MCF 10A (cell line): Measurements from ENCODE around the gene SHLD1. TPM values are rescaled to one million over a fixed set of nuclear protein-coding genes. Genes with fewer than 3 reads are reported as not detected.

Experiments
- BruUV-seq: library from RNA; stranded (reverse); fragments of 400-500 nt; replicated peaks from 2 replicates; lab custom pipeline; 2021; lab: Mats Ljungman, UMichigan
- CTCF ChIA-PET: fragments of 300-600 bp; sonication (Branson Sonifier 250); formaldehyde crosslinking; extraction: SDS; loops from one replicate; lab custom pipeline; 2021; ENCODE audit warnings: antibody characterized with exemption, inconsistent platforms; lab: Yijun Ruan, JAX
- POLR2A ChIA-PET: fragments of 300-600, 350-650 bp; sonication (Branson Sonifier 250); formaldehyde crosslinking; extraction: SDS; loops from one replicate; lab custom pipeline; 2020; ENCODE audit warnings: antibody characterized with exemption, inconsistent platforms; lab: Yijun Ruan, JAX
- DNase-seq: peaks from one replicate; pipeline ENCODE4 v3.0.0-alpha.2; 2018; ENCODE audit not compliant: unreplicated experiment
- H3K27ac Mint-ChIP-seq: one replicate; pipeline ENCODE4 v1.8.0; 2022; ENCODE audit warnings: mild to moderate bottlenecking, low read depth, mixed read lengths; ENCODE audit not compliant: unreplicated experiment
- H3K27me3 Mint-ChIP-seq: one replicate; pipeline ENCODE4 v1.8.0; 2022; ENCODE audit warnings: mixed read lengths; ENCODE audit not compliant: insufficient read depth, unreplicated experiment
- H3K36me3 Mint-ChIP-seq: one replicate; pipeline ENCODE4 v1.8.0; 2022; ENCODE audit warnings: mild to moderate bottlenecking, moderate library complexity, mixed read lengths; ENCODE audit not compliant: insufficient read depth, unreplicated experiment
- H3K4me1 Mint-ChIP-seq: one replicate; pipeline ENCODE4 v1.8.0; 2022; ENCODE audit warnings: mixed read lengths; ENCODE audit not compliant: insufficient read depth, unreplicated experiment
- H3K4me3 Mint-ChIP-seq: one replicate; pipeline ENCODE4 v1.8.0; 2022; ENCODE audit warnings: mild to moderate bottlenecking, moderate library complexity, mixed read lengths; ENCODE audit not compliant: unreplicated experiment
- H3K9me3 Mint-ChIP-seq: one replicate; pipeline ENCODE4 v1.8.0; 2022; ENCODE audit warnings: mixed read lengths; ENCODE audit not compliant: unreplicated experiment
- intact Hi-C: fragments of 100-400 bp; cut with micrococcal nuclease; formaldehyde crosslinking; loops from 2 replicates; pipeline ENCODE4 v1.14.1; 2022
- total RNA-seq: library from RNA; stranded (reverse); gene quantifications from 2 replicates; pipeline ENCODE4 v1.2.3, GENCODE V29; 2022
- TF ChIP-seq, protein P1 (sequence below): fragments of 200-600 bp; IDR thresholded peaks from one replicate; pipeline ENCODE4 v1.8.0; 2022; ENCODE audit warnings: antibody characterized with exemption, mild to moderate bottlenecking; ENCODE audit not compliant: unreplicated experiment

Gene SHLD1
- total RNA-seq, 1 experiment from 2014 or later: 2.3 TPM

DNA sequence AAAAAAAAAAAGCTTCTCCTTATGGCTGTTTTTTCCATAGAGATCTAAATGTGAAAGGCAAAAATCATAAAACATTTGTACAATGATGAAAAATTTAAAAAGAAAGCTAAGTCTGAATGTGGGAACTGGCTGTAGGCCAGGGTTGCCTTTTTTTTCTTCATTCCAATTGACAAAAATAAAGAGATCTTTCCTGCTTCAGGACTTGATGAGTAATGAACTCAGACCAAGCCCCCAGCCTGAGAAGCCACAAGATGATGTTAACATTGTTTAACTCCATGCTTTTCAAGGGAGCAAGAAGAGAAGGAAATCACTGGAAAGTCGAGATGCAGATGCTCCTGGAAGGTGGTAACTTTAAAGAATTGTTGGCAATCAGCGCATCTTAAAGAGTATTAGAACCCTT lies 158.8 kb downstream of the SHLD1 start:
- Mint-ChIP-seq H3K4me1 (peaks cover 19% of the 10 kb centered on the region), H3K36me3 (no peaks in the 10 kb centered on the region), H3K27ac (no peak overlapping the region), H3K9me3 (no peaks in the 10 kb centered on the region), H3K27me3 (peaks cover 38% of the 10 kb centered on the region), H3K4me3 (no peak overlapping the region)
- POLR2A ChIA-PET: no interaction called here
- TF ChIP-seq, protein P1, sequence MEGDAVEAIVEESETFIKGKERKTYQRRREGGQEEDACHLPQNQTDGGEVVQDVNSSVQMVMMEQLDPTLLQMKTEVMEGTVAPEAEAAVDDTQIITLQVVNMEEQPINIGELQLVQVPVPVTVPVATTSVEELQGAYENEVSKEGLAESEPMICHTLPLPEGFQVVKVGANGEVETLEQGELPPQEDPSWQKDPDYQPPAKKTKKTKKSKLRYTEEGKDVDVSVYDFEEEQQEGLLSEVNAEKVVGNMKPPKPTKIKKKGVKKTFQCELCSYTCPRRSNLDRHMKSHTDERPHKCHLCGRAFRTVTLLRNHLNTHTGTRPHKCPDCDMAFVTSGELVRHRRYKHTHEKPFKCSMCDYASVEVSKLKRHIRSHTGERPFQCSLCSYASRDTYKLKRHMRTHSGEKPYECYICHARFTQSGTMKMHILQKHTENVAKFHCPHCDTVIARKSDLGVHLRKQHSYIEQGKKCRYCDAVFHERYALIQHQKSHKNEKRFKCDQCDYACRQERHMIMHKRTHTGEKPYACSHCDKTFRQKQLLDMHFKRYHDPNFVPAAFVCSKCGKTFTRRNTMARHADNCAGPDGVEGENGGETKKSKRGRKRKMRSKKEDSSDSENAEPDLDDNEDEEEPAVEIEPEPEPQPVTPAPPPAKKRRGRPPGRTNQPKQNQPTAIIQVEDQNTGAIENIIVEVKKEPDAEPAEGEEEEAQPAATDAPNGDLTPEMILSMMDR: no peak
- no TSS peak for BruUV-seq
- DNase-seq: no peak
- intact Hi-C loops: no loop called here
- CTCF ChIA-PET: interaction anchor here (0.8 to 0.9 kb wide), 2 partner anchors 11 to 124 kb away, joined by 4 to 6 read pairs; no protein-coding TSS in a partner anchor

DNA sequence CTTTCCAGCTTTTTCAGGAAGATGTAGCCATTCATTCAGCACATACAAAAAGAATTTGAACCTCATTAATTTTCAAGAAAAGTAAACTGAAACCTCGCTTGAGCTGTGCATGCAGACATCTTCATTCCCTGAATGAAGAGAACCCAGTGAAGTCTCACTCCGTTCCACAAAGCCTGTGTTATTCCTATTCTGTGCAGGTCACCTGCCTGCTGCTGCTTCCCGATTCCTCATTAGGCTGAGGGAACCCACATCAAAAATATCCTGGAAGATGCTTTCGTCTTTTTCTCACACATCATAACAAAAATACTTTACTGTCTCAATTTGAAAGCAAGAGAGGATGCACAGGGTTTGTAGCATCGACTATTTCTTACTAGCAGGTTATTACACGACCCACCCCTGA lies 160.0 kb downstream of the SHLD1 start:
- BruUV-seq: no TSS peak
- POLR2A ChIA-PET: interaction anchor here (0.7 to 1.0 kb wide), 2 partner anchors 9 kb away, joined by 3 read pairs; no protein-coding TSS in a partner anchor
- CTCF ChIA-PET: interaction anchor here (0.7 to 0.8 kb wide), 2 partner anchors 78 to 1271 kb away, joined by 3 to 4 read pairs; no protein-coding TSS in a partner anchor
- intact Hi-C loops: no loop called here
- peaks cover 19% of the 10 kb centered on the region for H3K4me1 Mint-ChIP-seq
- no peak overlapping the region for H3K27ac Mint-ChIP-seq
- TF ChIP-seq, protein P1: no peak
- H3K36me3 Mint-ChIP-seq: no peaks in the 10 kb centered on the region
- DNase-seq: no peak
- H3K27me3 Mint-ChIP-seq: peaks cover 38% of the 10 kb centered on the region
- no peaks in the 10 kb centered on the region for H3K9me3 Mint-ChIP-seq
- no peak overlapping the region for H3K4me3 Mint-ChIP-seq

DNA sequence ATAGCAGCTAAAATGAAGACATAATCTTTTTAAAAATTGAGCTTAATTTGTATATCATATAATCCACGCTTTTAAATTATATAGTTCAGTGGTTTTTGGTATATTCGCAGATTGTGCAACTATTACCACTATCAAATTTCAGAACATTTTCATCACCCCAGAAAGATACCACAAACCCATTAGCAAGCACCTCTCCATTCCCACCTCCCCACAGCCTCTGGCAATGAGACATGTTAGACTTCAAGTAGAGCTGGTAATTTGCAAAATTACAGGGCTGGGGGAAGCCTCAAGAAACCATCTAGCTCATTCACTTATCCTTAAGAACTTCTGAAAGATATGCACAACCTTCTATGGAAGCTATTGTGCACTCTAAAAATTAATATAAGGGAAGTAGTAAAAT lies 163.0 kb downstream of the SHLD1 start:
- peaks cover 26% of the 10 kb centered on the region for H3K27me3 Mint-ChIP-seq
- H3K4me1 Mint-ChIP-seq: peaks cover 19% of the 10 kb centered on the region
- ChIA-PET POLR2A (interaction anchor here (0.9 to 1.2 kb wide), 3 partner anchors 12 to 378 kb away, joined by 3 read pairs; no protein-coding TSS in a partner anchor), CTCF (interaction anchor here (0.6 to 0.8 kb wide), 8 partner anchors 10 to 565 kb away, joined by 3 to 5 read pairs (median 3); no protein-coding TSS in a partner anchor)
- no peak overlapping the region for H3K27ac Mint-ChIP-seq
- TF ChIP-seq, protein P1: no peak
- H3K36me3 Mint-ChIP-seq: no peaks in the 10 kb centered on the region
- BruUV-seq: no TSS peak
- H3K9me3 Mint-ChIP-seq: no peaks in the 10 kb centered on the region
- intact Hi-C loops: no loop called here
- no peak overlapping the region for H3K4me3 Mint-ChIP-seq
- DNase-seq: no peak

Other genes starting within 250 kb of the SHLD1 start
- gene GPCPD1, start 139.4 kb upstream of the SHLD1 start, total RNA-seq: 35.4 and 63.8 TPM in 2 replicates
- 9.3 and 10.0 TPM in 2 replicates for gene CHGB, start 161.1 kb downstream of the SHLD1 start, total RNA-seq
- gene TRMT6, start 200.1 kb downstream of the SHLD1 start, total RNA-seq: 31.0 and 44.9 TPM in 2 replicates
- gene MCM8, start 200.3 kb downstream of the SHLD1 start, total RNA-seq: 8.0 and 12.4 TPM in 2 replicates